NCI-H524 treated with DMSO at 0.1 percent for 48 hours (cell line): Measurements from ENCODE around the gene TUBAL3.
A peak's percentile ranks its signal among the peaks of the same experiment; 100 is the strongest.
"Not testable (repeated sequence)": the region's sequence is repeated elsewhere in the genome, so short reads cannot be mapped to it uniquely, and the experiment has no call there.

Experiments used
- DNase-seq: peaks from one replicate; lab custom pipeline; 2025; lab: John Stamatoyannopoulos, UW

Gene TUBAL3

GRCh38 chr10:5423771-5424170 lies 19.1 kb upstream of the TUBAL3 start:
- no peak for DNase-seq

- DNase-seq = no peak
Observed at GRCh38 chr10:5419466-5420094, 15.0 kb upstream of the TUBAL3 start.

DNA sequence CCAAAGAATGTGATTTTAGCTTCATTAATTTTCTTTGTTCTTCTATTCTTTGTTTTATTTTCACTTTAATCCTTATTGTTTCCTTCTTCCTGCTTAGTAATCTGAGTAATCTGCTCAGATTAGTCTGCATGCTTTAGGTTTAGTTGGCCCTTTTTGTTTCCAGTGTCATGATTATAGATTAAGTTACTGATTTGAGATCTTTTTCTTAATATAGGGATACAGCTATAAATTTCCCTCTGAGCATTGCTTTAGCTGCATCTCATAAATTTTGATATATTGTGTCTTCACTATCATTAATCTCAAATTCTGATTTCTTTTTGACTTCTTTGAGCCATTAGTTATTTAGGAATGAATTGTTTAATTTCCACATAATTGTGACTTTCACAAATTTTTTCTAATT lies 14.0 kb upstream of the TUBAL3 start:
- DNase-seq = no peak

- DNase-seq = peak; percentile 65
Observed at GRCh38 chr10:5416981-5417380, 12.4 kb upstream of the TUBAL3 start.

DNA sequence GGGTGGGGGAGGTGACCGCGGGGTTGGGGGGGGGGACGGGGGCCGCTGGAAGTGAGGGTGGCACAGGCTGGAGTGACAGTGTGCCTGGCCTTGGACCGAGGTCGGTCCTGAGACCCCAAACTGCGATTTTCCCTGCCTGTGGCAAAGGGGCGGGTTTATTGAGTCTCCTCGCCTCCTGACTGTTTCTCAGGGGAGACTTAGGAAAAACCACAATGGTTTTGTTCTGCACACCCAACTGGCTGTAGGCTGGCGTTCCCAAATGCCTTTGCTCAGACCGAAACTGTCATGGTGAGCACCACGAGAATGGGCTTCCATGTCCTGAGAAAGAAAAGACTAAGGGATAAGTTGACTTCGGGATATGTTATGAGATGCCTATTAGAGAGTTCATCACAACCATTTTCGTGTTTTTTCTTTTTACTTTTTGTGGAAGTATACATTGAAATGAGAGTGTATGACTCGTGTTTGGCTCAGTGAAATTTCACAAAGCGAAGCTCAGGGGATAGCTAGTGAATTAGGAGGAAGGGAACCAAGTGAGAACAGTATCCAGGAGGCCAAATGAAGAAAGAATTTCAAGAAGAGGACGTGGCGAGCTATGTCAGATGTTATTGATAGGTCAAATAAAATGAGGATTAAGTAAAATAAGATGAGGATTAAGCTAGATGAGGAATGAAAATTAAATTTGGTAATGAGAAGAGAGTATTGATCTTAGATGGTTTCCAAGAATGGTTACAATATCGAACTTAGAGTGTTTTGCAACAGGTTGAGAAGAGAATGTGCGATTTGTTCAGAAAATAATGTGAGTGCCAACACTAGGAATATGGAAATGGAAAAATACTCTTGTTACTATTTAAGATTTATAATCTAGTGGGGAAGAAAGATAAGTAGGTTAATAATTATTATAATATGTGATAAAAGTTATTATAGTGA lies 8.6 kb upstream of the TUBAL3 start:
- no peak for DNase-seq

GRCh38 chr10:5412277-5412941 lies 7.8 kb upstream of the TUBAL3 start, which contains the start of gene NET1:
Gene NET1, plus strand, starts transcription at chr10:5412557. Its CDS starts 136 bp downstream, at chr10:5412693.
- DNase-seq = peak; percentile 35

DNA sequence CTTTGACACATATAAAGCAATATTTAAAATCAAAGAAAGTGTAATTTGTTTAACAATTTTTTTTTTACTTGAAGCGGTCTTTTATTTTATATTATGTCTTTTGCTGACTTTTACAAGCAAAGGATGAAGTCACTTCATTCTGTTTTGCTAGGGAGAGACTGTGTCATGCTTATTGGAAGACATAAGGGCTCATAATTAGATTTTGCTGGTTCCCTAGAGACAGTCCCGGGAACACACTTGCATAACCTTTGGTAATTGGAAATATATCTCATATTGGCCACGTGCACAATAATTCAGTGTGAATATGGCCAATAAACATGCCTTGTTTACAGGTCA lies 7.3 kb upstream of the TUBAL3 start:
- no peak for DNase-seq

DNA sequence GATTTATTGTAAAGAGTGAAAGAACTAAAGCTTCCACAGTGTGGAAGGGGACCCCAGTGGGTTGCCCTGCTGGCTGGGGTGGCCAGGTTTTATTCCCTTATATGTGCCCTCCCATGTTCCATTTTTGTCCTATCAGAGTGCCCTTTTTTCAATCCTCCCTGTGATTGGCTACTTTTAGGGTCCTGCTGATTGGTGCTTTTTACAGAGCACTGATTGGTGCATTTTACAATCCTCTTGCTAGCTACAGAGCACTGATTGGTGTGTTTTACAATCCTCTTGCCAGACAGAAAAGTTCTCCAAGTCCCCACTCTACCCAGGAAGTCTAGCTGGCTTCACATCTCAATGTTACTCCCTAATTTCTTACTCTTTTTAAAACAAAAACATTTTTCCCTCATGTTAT lies 6.2 kb upstream of the TUBAL3 start:
- not testable (repeated sequence) for DNase-seq

DNA sequence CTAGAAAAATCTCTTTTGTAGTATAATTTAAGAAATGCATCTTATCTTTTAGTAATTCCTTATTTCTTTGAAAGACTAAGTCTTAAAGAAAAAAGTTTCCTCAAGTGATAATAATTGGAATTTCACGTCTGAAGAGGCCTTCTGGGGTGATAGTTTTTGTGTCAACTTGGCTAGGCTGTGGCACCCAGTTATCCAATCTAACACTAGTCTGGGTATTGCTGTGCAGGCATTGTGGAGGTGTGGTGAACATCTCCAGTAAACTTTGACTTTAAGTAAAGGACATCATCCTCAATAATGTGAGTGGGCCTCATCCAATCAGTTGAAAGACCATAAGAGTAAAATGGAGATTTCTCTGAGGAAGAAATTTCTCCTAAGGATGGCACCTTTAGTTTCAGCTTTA lies 2.3 kb upstream of the TUBAL3 start:
- DNase-seq = no peak

GRCh38 chr10:5402798-5403197 lies 1.8 kb downstream of the TUBAL3 start:
- DNase-seq = no peak

DNA sequence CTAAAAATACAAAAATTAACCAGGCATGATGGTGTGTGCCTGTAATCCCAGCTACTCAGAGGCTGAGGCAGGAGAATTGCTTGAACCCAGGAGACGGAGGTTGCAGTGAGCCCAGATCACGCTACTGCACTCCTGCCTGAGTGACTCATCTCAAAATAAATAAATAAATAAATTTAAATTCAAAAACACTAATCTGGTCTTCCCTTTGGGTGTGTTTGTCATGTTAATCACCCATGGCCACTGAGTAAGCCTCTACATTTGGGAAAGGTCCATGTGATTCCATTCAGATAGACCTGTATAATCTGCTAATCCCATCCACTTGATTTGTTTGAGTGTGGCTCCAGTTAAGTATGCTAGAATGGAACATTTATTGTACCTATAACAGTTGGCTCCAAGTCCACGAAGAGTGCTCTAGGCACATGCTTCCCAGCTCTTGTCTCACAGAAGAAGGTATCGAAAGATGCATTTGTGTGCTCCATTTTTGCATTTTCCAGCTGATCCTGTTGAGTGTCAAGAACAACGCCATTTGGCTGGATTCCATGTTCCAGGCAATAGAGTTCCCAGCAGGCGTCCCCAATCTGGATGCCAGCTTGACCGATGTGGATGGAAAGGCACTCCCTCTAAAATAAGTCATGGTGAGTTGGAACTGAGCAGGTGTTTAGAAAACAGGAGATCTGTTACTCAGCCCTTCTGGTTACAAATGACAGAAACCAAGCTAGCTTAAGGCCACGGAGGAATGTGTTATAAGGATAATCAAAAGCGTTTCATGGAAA lies 4.0 kb downstream of the TUBAL3 start:
- DNase-seq = peak; percentile 28

DNA sequence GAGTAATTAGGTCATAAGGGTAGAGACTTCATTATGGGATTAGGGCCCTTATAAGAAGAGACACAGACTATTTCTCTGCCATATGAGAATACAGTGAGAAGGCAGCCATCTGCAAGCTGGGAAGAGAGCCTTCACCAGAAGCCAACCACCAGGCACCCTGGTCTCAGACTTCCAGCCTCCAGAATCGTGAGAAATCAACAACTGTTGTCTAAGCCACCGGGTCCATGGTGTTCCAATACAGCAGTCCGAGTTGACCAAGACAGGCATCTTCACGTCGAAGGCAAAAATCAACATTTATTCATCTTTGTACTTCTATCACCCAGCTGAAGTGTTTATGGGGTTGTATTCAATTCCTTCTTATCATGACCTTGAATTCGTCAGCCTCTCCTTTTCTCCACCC lies 5.3 kb downstream of the TUBAL3 start:
- DNase-seq = no peak

DNA sequence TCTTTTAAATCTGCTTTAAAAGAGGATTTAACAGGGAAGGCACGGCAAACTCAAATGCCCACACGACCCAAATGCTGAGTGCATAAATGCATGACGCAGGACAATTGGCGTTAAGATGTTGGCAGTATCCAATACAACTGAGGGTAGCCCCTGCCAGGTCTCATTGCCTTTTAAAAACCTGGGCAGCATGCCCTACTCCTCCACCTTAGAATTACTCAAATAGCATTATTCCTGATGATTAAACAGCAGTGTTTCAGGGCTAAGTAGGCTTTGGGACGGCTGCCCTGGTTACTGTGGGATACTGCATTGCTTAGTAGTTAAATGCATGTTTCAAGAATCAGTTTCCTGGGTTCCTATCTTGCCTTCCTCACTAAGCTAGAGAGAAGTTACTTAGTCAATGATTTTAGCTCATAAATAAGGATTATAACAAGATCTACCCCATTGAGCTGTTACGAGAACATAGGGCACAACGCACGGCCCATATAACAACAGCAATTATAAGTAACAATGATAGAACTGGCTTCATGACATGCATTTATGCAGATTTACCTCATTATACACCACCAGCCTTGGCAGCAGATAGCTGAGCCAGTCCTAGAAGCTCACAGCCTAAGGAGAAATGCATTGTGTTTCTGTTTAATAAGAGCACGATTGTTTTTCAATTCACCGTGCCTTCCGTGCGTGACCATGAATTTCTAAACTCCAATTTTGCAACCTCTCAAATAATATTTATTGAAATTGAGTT lies 7.9 kb downstream of the TUBAL3 start:
- no peak for DNase-seq

GRCh38 chr10:5395168-5395567 lies 9.5 kb downstream of the TUBAL3 start:
- DNase-seq = no peak

GRCh38 chr10:5393529-5393928 lies 11.1 kb downstream of the TUBAL3 start:
- DNase-seq = no peak

GRCh38 chr10:5391790-5392189 lies 12.8 kb downstream of the TUBAL3 start:
- no peak for DNase-seq

DNA sequence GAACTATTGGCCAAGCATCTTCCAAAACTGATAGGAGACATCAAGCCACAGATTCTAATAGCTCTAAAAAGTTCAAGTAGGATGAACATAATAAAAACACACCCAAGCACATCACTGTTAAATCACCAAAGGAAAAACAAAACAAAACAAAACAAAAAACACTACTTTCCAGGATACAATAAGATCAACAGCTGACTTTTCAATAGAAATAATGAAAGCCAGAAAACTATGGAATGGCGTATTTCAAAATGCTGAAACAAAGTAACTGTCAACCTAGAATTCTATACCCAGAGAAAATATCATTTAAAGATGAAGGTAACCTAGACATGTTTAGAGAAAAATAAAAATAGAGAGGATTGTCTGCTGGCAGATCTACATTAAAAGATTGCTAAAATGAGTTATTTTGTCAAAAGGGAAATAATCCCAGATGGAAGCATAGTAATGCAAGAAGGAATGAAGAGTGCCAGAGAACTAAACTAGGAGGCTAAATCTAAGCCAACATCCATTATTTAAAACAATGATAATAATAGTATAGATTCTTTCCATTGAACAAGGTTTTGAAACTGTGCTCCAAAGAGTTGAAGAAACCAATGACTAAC lies 13.9 kb downstream of the TUBAL3 start:
- no peak for DNase-seq

DNA sequence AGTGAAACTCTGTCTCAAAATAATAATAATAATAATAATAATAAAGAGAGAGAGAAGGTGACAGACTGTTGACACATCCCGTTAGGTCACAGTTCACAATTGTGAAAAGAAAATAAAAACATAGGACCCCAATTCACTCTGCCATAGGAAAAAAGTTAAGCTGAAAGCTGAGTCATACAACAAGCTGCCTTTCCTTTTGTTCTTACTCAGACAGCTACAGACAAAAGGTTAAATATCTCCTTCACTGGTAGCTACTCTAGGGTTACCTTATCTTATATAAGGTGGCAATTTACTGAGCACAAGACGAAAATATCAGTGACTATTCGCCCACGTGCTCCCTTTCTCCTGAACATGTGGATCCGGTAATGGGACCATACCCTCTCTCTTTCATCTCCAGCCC lies 17.5 kb downstream of the TUBAL3 start:
- no peak for DNase-seq

DNA sequence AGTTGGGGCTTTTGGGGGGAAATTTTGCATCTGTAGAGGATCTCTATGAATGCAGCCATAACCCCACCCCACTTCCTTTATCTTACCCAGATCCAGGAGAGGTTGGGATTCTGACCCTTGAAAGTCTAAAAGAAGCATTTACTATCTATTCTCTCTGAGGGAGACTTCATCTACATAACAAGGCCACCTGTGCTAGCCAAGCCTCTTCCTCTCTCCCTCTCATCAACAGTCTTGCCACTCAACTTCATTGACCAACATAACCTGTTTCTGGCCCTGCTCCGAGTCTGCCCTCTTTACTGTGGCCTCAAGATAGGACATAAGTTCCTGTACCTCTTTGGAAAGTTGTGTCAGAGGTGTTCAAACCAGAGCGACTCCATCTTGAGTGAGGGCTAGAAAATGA lies 19.4 kb downstream of the TUBAL3 start:
- no peak for DNase-seq

GRCh38 chr10:5381187-5381586 lies 23.4 kb downstream of the TUBAL3 start:
- no peak for DNase-seq

DNA sequence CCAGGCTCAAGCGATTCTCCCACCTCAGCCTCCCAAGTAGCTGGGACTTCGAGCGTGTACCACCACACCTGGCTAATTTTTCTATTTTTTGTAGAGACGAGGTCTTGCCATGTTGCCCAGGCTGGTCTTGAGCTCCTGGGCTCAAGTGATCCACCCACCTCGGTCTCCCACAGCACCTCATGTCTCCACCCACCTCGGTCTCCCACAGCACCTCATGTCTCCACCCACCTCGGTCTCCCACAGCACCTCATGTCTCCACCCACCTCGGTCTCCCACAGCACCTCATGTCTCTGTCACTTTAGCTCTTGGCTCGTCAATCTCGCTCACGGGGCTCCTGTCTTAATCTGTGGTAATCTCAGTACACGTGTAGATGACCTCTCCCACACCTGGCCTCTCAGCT lies 24.2 kb downstream of the TUBAL3 start:
- not testable (repeated sequence) for DNase-seq
